Erythroblast (primary cell): Measurements from ENCODE around the gene SIPA1L3.

ENCODE experiments used
- GATA1 ChIP-seq: IDR thresholded peaks from 2 replicates; pipeline ENCODE4 v1.6.1; 2011; ENCODE audit warnings: low read depth, mild to moderate bottlenecking, control low read depth, low read length, moderate library complexity
- POLR2A ChIP-seq: IDR thresholded peaks from 2 replicates; pipeline ENCODE4 v1.6.1; 2011; ENCODE audit warnings: mild to moderate bottlenecking, low read length

GRCh38 chr19:37864501-37864900, 42.5 kb upstream of the SIPA1L3 start:
- no peak for TF ChIP-seq GATA1
- no peak for TF ChIP-seq POLR2A
